IgD-negative memory B cell (primary cell): ENCODE measurements around the gene CXADR. TPM values are rescaled to one million over a fixed set of nuclear protein-coding genes. Genes with fewer than 3 reads are reported as not detected.
"Not testable (repeated sequence)": the region's sequence is repeated elsewhere in the genome, so short reads cannot be mapped to it uniquely, and the experiment has no call there.

Experiments
- H3K27ac Mint-ChIP-seq, 3 donors: one replicate each; pipeline ENCODE4 v1.8.0; 2020 to 2022; ENCODE audit warnings: mild to moderate bottlenecking in 3 of 3, mixed read lengths in 3 of 3, moderate library complexity in 1 of 3
- H3K27me3 Mint-ChIP-seq: one replicate; pipeline ENCODE4 v1.8.0; 2021; ENCODE audit warnings: mixed read lengths
- H3K36me3 Mint-ChIP-seq: one replicate; pipeline ENCODE4 v1.8.0; 2020; ENCODE audit warnings: mild to moderate bottlenecking, mixed read lengths
- H3K4me1 Mint-ChIP-seq, 3 donors: one replicate each; pipeline ENCODE4 v1.8.0; 2020 to 2022; ENCODE audit warnings: mixed read lengths in 3 of 3, mild to moderate bottlenecking in 1 of 3
- H3K4me3 Mint-ChIP-seq, 4 donors: one replicate each; pipeline ENCODE4 v1.8.0; 2020 to 2022; ENCODE audit warnings: mild to moderate bottlenecking in 4 of 4, mixed read lengths in 4 of 4, moderate library complexity in 3 of 4
- H3K9me3 Mint-ChIP-seq, 3 donors: one replicate each; pipeline ENCODE4 v1.8.0; 2020 to 2021; ENCODE audit warnings: mixed read lengths in 3 of 3, mild to moderate bottlenecking in 1 of 3
- polyA plus RNA-seq: library from polyadenylated mRNA; unstranded; fragments of 300-500 nt; fragmentation: Illumina TruSeq; gene quantifications from one replicate; pipeline ENCODE4 v1.2.3, GENCODE V29; 2021

The CXADR gene
- polyA plus RNA-seq, 1 donor from 2014 or later = not detected

- Mint-ChIP-seq H3K4me3 (no peak overlapping the region), H3K36me3 (peaks cover 2% of the 10 kb centered on the region), H3K4me1 (no peaks in the 10 kb centered on the region), H3K9me3 (peaks cover 0 to 3% (median 0%) of the 10 kb centered on the region in 3 donors), H3K27ac (no peak overlapping the region), H3K27me3 (peaks cover 21% of the 10 kb centered on the region)
These were observed 7.2 kb downstream of the CXADR start for GRCh38 chr21:17519965-17520609.

GRCh38 chr21:17523007-17523451 is 10.2 kb downstream of the CXADR start:
- H3K36me3 Mint-ChIP-seq = no peaks in the 10 kb centered on the region
- H3K4me3 Mint-ChIP-seq = no peak overlapping the region
- no peaks in the 10 kb centered on the region for H3K4me1 Mint-ChIP-seq
- no peak overlapping the region for H3K27ac Mint-ChIP-seq
- peaks cover 0 to 3% (median 0%) of the 10 kb centered on the region in 3 donors for H3K9me3 Mint-ChIP-seq
- H3K27me3 Mint-ChIP-seq = peaks cover 5% of the 10 kb centered on the region

DNA sequence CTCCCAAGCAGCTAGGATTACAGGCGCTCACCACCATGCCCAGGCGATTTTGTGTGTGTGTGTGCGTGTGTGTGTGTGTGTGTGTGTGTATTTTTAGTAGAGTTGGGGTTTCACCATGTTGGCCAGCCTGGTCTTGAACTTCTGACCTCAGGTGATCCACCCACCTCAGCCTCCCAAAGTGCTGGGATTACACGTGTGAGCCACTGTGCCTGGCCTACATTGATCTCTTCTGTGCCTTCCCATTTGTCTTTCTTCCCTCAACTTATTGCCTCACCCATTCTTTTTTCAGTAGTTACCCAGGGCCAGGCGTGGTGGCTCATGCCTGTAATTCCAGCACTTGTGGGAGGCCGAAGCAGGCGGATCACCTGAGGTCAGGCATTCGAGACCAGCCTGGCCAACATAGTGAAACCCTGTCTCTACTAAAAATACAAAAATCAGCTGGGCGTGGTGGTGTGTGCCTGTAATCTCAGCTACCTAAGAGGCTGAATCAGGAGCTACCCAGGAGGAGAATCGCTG is 11.2 kb downstream of the CXADR start:
- not testable (repeated sequence) for H3K4me1 Mint-ChIP-seq, H3K27ac Mint-ChIP-seq, H3K27me3 Mint-ChIP-seq, H3K36me3 Mint-ChIP-seq, H3K4me3 Mint-ChIP-seq, H3K9me3 Mint-ChIP-seq

DNA sequence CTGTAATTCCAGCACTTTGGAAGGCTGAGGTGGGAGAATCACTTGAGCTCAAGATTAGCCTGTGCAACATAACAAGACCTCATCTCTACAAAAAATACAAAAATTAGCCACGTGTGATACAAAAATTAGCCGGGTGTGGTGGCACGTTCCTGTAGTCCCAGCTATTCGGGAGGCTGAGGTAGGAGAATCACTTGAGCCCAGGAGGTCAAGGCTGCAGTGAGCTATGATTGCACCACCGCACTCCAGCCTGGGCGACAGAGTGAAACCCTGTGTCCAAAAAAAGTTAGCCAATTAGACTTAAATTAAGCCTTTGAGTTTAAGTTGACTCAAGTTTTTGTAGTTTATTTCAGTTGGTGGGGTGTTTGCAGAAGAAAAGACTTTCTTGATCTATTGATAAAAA is 11.8 kb downstream of the CXADR start:
- Mint-ChIP-seq H3K27me3 (no peaks in the 10 kb centered on the region), H3K9me3 (peaks cover 0 to 3% (median 0%) of the 10 kb centered on the region in 3 donors), H3K36me3 (no peaks in the 10 kb centered on the region), H3K4me3 (no peak overlapping the region), H3K4me1 (no peaks in the 10 kb centered on the region), H3K27ac (no peak overlapping the region)

GRCh38 chr21:17526776-17527175 is 13.9 kb downstream of the CXADR start:
- Mint-ChIP-seq H3K27ac (peak overlapping the region in 1 of 3 donors; percentile 8), H3K27me3 (no peaks in the 10 kb centered on the region), H3K4me3 (no peak overlapping the region), H3K4me1 (peaks cover 0 to 2% (median 0%) of the 10 kb centered on the region in 3 donors), H3K36me3 (no peaks in the 10 kb centered on the region), H3K9me3 (peaks cover 0 to 3% (median 0%) of the 10 kb centered on the region in 3 donors)

DNA sequence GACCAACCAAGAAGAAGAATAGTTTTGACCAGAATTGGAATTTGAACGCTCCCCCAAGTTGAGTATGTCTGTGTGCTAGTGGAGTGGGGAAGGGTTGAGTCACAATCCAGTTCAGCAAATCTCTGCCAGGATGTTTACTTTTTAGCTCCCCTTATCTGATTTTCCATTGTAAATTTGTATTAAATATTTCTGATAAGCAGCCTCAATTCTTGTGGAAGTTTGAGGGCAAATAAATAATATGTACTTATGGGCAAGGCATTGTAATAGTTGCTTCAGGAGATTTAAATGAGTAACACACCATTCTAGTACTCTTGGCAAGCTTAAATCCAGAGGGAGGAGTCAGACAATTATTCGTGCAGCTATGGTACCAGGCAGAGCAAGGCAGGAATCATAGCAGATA is 14.4 kb downstream of the CXADR start:
- peak overlapping the region in 1 of 3 donors; percentile 8 for H3K27ac Mint-ChIP-seq
- peaks cover 0 to 2% (median 0%) of the 10 kb centered on the region in 3 donors for H3K4me1 Mint-ChIP-seq
- no peaks in the 10 kb centered on the region for H3K36me3 Mint-ChIP-seq
- H3K4me3 Mint-ChIP-seq = no peak overlapping the region
- H3K27me3 Mint-ChIP-seq = no peaks in the 10 kb centered on the region
- peaks cover 0 to 3% (median 0%) of the 10 kb centered on the region in 3 donors for H3K9me3 Mint-ChIP-seq

DNA sequence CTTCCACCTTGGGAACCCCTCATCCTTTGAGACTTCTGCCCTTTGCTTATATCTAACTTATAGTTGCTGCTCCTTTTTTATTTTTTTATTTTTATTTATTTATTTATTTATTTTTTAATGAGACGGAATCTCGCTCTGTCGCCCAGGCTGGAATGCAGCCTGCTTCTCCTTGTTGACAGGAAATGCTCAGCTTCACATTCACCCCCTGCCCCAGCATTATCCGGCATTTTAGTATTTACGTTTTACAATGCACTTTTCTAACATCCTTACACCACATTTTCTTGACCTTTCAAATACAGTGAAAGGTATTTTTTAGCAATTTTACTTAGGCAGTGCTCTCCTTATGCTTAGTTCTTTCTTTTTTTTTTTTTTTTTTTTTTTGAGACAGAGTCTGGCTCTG is 14.9 kb downstream of the CXADR start:
- peaks cover 0 to 2% (median 0%) of the 10 kb centered on the region in 3 donors for H3K4me1 Mint-ChIP-seq
- H3K36me3 Mint-ChIP-seq = no peaks in the 10 kb centered on the region
- H3K4me3 Mint-ChIP-seq = no peak overlapping the region
- H3K9me3 Mint-ChIP-seq = peaks cover 0 to 3% (median 0%) of the 10 kb centered on the region in 3 donors
- no peaks in the 10 kb centered on the region for H3K27me3 Mint-ChIP-seq
- H3K27ac Mint-ChIP-seq = no peak overlapping the region

DNA sequence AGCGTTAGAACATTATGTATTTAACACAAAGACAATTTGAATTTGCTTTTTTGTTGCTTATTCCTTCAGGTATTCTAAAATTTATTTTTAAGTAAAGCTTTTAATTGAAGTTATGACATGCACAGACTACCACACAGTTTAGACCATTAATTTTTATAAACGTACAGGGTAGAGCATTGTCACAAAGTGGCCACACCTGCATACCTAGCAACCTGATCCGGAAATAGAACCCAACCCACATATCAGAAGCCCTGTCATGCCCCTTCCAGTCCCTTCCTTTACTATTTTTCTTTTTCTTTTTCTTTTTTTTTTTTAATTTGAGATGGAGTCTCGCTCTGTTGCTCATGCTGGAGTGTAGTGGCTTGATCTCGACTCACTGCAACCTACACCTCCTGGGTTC is 16.8 kb downstream of the CXADR start:
- Mint-ChIP-seq H3K27ac (no peak overlapping the region), H3K9me3 (peaks cover 0 to 3% (median 0%) of the 10 kb centered on the region in 3 donors), H3K4me1 (peaks cover 0 to 2% (median 0%) of the 10 kb centered on the region in 3 donors), H3K36me3 (no peaks in the 10 kb centered on the region), H3K27me3 (no peaks in the 10 kb centered on the region), H3K4me3 (no peak overlapping the region)

DNA sequence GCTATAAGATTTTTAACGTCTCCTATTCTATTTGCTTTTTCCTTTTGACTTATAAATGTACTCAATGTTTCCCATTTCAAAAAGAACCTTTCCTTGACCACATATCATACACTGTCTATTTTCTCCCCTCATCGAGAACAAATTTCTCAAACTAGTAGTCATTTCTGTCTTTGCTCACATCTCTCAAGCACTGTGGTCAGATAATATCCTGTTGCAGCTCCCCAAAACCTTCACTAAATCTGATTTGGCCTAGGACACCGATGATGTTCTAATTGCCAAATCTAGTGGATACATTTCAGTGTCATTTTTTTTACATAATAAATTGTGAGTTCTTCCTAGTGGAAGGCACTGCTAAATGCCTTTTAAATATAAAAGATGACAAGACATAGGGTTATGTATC is 19.4 kb downstream of the CXADR start:
- H3K36me3 Mint-ChIP-seq = no peaks in the 10 kb centered on the region

GRCh38 chr21:17536381-17536780 is 23.5 kb downstream of the CXADR start:
- Mint-ChIP-seq H3K36me3 (peaks cover 2% of the 10 kb centered on the region), H3K27me3 (peaks cover 10% of the 10 kb centered on the region), H3K27ac (no peak overlapping the region), H3K4me1 (peaks cover 0 to 12% (median 3%) of the 10 kb centered on the region in 3 donors), H3K4me3 (no peak overlapping the region), H3K9me3 (peaks cover 0 to 2% (median 0%) of the 10 kb centered on the region in 3 donors)

More for the DNA sequence above, 19.4 kb downstream of the CXADR start:
- H3K4me3 Mint-ChIP-seq = no peak overlapping the region
- H3K9me3 Mint-ChIP-seq = peaks cover 0 to 3% (median 0%) of the 10 kb centered on the region in 3 donors
- H3K27me3 Mint-ChIP-seq = peaks cover 3% of the 10 kb centered on the region
- H3K27ac Mint-ChIP-seq = no peak overlapping the region
- H3K4me1 Mint-ChIP-seq = peaks cover 0 to 6% (median 0%) of the 10 kb centered on the region in 3 donors

DNA sequence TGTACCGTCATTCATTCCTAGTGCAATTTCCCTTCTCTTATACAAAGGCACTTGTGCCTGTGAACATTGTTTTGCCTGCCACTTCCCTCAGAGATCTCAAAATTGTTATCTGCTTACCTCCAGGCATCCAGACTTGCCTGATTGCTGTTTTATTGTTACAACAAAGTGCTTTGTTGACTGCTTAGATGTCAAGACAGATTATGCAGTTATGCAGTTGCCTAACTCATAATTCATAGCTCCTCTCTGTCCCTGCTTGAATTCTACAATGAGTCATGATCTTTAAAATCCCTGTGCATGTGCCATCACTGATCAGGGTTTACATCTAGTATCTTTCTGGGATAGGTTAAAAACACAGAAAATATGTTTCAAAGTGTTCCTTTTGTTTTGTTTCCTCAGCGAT is 24.5 kb downstream of the CXADR start:
- Mint-ChIP-seq H3K9me3 (peaks cover 0 to 2% (median 0%) of the 10 kb centered on the region in 3 donors), H3K27ac (no peak overlapping the region), H3K27me3 (peaks cover 10% of the 10 kb centered on the region), H3K36me3 (peaks cover 2% of the 10 kb centered on the region), H3K4me1 (peaks cover 0 to 11% (median 3%) of the 10 kb centered on the region in 3 donors), H3K4me3 (no peak overlapping the region)

- Mint-ChIP-seq H3K4me3 (no peak overlapping the region), H3K9me3 (peaks cover 0 to 2% (median 0%) of the 10 kb centered on the region in 3 donors), H3K4me1 (peaks cover 0 to 11% (median 3%) of the 10 kb centered on the region in 3 donors), H3K27me3 (peaks cover 10% of the 10 kb centered on the region), H3K36me3 (peaks cover 2% of the 10 kb centered on the region), H3K27ac (no peak overlapping the region)
These were observed 25.7 kb downstream of the CXADR start for GRCh38 chr21:17538576-17538975.

- Mint-ChIP-seq H3K36me3 (peaks cover 2% of the 10 kb centered on the region), H3K9me3 (peaks cover 0 to 2% (median 0%) of the 10 kb centered on the region in 3 donors), H3K27ac (no peak overlapping the region), H3K27me3 (peaks cover 10% of the 10 kb centered on the region), H3K4me3 (no peak overlapping the region), H3K4me1 (peaks cover 0 to 11% (median 3%) of the 10 kb centered on the region in 3 donors)
These were observed 26.5 kb downstream of the CXADR start for GRCh38 chr21:17539323-17539722.

DNA sequence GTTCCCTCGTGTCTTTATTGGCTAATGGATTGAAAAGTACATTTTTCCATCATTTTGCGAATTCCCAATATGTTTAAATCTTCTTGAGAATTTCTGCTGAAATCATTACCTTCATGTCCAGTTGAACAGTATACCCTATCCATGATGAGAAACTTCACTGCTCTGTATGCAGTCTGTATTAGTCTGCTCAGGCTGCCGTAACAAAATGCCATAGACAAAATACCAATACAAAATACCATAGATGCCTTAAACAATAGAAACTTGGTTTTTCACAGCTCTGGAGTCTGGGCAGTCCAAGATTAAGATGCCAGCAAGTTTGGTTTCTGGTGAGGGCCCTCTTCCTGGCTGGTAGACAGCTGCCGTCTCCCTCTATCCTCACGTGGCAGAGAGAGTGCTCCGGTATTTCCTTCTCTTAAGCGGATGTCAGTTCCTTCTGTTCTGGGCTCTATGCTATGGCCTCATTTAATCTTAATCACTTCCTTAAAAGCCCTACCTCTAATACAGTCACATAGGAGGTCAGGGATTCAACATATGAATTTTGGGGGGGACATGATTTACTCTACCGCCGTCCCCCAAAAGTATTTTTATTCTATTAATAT is 27.0 kb downstream of the CXADR start:
- Mint-ChIP-seq H3K36me3 (peaks cover 2% of the 10 kb centered on the region), H3K9me3 (peaks cover 0 to 2% (median 0%) of the 10 kb centered on the region in 3 donors), H3K4me3 (no peak overlapping the region), H3K27me3 (peaks cover 10% of the 10 kb centered on the region), H3K4me1 (peaks cover 0 to 11% (median 3%) of the 10 kb centered on the region in 3 donors), H3K27ac (no peak overlapping the region)

DNA sequence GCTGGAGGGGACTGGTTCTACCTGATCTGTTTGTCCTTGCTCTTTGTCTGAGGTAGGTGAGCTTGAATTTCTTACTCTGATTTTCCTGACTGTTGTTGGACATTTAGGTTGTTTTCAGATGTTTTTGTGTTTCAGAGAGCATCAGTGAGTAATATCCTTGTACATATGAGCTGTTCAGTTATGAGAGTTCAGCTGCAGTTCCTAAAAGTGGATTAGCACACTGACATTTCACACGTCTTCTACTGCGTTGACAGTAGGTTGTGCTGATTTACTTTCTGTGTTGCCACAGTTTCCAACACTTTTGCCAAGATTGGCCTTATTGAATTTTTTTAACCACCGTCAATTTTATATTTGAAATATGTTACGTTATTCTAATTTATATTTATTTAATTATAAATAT is 27.7 kb downstream of the CXADR start:
- Mint-ChIP-seq H3K27ac (no peak overlapping the region), H3K9me3 (peaks cover 0 to 2% (median 0%) of the 10 kb centered on the region in 3 donors), H3K4me3 (no peak overlapping the region), H3K27me3 (peaks cover 10% of the 10 kb centered on the region), H3K4me1 (peaks cover 0 to 11% (median 3%) of the 10 kb centered on the region in 3 donors), H3K36me3 (peaks cover 2% of the 10 kb centered on the region)
